HG03060 (cell line): ENCODE results near the gene NDUFV1.

Source experiments
- ATAC-seq: cut with Tn5 transposase; IDR thresholded peaks from one replicate; pipeline ENCODE4 v1.9.1; 2021; ENCODE audit warnings: low read depth, moderate number of reproducible peaks; ENCODE audit not compliant: unreplicated experiment

NDUFV1 gene

GRCh38 chr11:67638535-67639437 is 32.0 kb downstream of the NDUFV1 start:
- ATAC-seq: no peak

GRCh38 chr11:67639438-67639859 is 32.7 kb downstream of the NDUFV1 start, which contains the start of gene TBX10:
Gene TBX10 (minus strand): TSS chr11:67639763. CDS start chr11:67639472, 291 bp downstream.
- no peak for ATAC-seq

- no peak for ATAC-seq
Measured at GRCh38 chr11:67640021-67640757, 33.5 kb downstream of the NDUFV1 start.

- ATAC-seq: no peak
Measured at GRCh38 chr11:67640758-67641337, 34.1 kb downstream of the NDUFV1 start.

- ATAC-seq: no peak
Measured at GRCh38 chr11:67641338-67642172, 34.8 kb downstream of the NDUFV1 start.

DNA sequence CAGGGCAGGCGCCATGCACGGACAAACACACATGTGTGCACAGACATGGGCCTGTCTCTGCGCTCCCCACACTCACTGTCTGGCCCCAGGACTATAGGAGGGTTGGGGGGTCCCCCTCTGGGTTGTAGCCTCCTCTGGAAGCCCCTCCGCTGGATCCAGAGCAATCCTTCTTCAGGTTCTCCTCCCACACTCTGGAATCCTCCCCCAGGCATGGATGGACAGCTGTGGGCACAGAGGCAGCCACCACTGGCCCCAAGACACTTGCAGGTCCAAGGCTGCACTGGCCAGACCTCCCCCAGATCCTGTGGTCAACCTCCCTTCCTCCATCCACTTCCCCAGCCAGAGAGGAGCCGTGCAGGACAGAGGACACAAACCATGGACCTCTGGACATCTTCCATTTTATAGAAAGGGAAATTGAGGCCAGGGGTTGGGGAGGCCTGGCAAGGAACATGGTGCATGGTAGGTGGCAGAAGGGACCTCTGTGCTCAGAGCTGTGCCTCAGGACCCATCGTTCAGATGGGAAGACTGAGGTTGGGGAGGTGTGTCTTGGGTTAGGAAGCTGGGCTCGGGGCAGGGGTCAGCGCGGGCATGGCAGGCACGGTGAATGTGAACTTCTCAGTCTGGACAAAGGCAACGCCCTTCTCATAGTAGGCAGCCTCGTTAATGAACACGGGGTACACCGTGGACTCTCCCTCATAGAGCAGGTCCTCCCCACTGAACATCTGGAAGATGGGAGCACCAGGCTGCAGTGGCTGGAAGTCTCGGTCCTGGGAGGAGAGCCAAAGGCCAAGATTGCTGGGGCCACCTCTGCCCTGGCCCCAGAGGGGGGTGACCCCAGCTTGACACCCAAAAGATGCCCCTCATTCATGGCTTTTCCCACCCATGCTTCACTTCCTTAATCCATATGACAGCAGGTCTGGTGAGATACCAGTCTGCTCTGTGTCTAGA is 35.7 kb downstream of the NDUFV1 start:
- ATAC-seq: no peak

DNA sequence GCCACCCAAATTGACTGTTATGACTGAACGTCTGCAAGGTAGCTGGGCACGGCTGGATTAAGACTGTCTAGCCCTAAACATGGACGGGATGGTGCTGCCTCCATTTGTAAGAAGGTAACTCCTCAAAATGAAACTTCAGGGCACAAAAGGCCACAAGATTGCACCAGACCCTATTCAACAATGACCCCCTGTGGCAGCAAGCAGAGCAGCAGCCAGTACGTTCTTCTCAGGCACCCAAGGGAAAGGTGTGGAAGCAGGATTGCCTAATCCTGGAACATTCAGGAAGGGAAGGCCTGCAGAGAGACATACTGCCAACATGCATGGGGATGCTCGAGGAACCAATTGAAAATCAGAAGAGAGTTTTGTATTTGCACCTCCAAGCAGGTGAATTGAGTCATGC is 37.3 kb downstream of the NDUFV1 start:
- no peak for ATAC-seq

DNA sequence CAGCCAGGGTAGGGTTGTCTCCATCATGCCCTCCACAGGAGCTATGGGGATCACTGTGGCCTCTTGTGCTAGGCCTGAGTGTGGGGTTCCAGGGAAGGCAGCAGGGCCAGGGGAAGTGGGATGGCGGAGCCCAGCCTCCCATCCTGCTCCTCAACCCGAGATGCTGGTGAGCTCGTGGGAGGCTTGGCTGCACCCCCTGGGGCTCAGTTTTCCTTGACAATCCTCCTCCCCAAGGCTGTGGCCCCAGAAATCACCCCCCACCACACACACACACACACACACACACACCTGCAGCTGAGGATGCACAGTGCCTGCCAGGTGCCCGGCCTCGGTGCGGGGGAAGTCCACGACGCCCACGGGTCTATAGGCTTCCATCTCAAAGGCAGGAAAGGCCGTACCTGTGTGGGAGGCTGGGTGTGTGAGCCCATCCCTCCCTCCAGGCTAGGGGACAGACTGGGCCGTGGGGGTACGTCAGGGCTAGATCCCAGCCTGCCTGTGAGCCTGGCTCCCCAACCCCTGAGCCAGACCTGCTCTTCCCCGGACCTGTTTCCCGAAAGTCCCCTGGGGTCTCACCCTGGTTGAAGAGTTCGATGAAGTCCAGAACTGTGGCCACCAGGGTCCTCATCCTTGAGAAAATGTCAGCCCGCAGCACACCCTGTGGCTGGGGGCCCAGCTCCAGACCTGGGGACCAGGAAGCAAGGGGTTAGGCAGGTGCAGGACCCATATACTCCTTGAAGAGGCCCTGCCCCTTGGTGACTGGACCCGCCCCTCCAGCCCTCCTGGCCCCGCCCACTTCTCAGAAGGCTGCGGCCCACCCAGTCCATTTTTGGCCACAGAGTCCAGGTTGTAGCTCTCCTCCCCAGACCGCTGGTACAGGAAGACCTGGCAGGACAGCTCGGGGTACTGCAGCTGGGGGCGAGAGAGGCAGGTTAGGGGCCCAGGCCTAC is 38.0 kb downstream of the NDUFV1 start:
- ATAC-seq: no peak

- ATAC-seq: no peak
Measured at GRCh38 chr11:67645521-67646461, 39.1 kb downstream of the NDUFV1 start.

GRCh38 chr11:67646535-67647336 is 40.0 kb downstream of the NDUFV1 start:
- no peak for ATAC-seq

DNA sequence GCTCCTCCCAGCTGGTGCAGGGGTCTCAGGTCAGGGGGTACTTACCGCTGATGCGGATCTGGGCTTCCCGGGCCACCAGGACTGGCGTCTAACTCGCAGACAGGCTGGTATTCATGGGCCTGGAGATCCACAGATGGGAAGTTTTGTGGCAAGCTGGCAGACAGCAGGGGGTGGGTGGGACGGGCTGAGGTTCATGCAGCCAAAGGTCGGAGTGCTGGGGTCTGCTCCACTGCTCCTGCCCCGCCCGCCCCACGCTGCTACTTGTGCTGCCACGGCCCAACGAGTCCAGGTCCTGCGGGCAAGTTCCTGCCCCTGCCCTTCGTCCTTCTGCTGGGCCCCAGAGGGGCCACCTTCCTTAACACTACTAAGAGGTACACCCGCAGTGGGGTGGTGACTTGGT is 40.7 kb downstream of the NDUFV1 start:
- ATAC-seq: no peak

DNA sequence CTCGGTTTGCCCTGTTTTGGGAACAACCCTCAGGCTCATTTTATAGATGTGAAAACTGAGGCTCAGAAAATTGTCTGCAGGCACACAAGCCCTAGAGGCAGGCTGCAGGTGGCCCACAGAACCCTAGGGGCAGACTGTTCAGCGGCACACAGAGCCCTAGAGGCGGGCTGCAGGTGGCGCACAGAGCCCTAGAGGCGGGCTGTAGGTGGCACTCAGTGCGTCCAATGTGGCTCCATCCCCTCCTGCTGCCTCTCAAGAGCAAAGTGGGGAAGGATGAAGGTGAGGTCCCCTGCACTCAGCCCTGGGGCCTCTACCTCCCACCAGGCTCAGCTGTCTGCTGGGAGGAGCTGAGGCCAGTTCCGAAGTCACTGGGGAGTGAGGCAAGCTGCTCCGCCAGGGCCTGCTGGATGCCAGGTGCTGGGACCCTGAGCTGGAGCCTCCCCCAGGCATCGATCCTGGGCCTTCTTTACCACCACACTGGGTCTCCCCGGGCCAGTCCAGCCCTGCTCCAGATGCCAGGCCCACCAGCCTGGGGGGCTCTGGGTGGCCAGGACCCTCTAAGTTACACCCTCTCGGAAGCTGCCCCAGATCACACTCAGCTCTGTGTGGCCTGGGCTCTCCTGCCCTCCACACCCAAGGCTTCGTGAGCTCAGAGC is 41.5 kb downstream of the NDUFV1 start:
- ATAC-seq: no peak

GRCh38 chr11:67648796-67649613 is 42.3 kb downstream of the NDUFV1 start:
- ATAC-seq: no peak

DNA sequence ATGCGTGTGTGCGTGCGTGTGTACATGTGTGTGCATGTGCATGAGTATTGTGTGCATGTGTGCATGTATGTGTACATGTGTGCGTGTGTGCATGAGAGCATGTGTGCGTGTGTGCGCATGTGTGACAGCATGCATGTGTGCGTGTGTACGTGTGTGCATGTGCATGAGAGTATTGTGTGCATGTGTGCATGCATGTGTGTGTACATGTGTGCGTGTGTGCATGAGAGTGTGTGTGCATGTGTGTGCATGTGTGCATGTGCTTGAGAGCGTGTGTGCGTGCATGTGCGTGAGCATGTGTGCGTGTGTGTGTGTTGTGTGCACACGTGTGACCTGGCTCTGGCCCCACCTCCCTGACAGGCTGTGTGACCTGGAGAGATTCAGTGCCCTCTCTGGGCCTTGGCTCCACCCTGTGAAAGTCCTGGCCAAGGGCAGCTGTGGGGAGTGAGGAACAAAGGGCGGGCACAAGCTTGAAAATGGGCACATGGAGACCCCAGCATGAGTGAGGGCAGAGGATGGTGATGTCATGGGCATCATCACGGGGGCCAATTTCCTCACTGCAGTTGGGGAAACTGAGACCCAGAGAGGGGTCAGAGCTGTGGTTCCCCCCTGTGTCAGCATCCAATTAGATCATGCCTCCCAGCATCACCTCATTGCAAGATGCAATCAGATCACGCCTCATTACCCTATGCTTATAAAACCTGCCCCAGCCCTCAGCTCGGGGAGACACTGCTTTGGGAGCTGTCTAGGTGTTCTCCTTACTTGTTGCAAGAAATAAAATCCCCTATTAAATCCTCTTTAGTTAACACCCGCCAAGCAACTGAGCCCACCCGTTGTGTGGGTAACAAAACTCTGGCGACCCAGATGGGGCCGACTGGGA is 43.1 kb downstream of the NDUFV1 start:
- ATAC-seq: no peak
